IMR-90 (cell line): ENCODE measurements around the gene RER1. TPM values are rescaled to one million over a fixed set of nuclear protein-coding genes. Genes with fewer than 3 reads are reported as not detected.

Experiments
- ATAC-seq: fragments of 200-7000 bp; cut with Tn5 transposase; 2 replicates; pipeline ENCODE4 v1.9.1; 2020; ENCODE audit warnings: low read depth, mild to moderate bottlenecking, moderate library complexity
- BruUV-seq: library from RNA; stranded (reverse); fragments of 400-500 nt; replicated peaks from 2 replicates; lab custom pipeline; 2021; lab: Mats Ljungman, UMichigan
- CTCF ChIA-PET: fragments of 300-600 bp; formaldehyde crosslinking; extraction: SDS; loops from one replicate; lab custom pipeline; 2021; ENCODE audit warnings: antibody characterized with exemption; lab: Yijun Ruan, JAX
- POLR2A ChIA-PET: fragments of 300-600 bp; sonication (Branson Sonifier 250); formaldehyde crosslinking; loops from one replicate; lab custom pipeline; 2022; ENCODE audit warnings: antibody characterized with exemption; ENCODE audit not compliant: unreplicated experiment; lab: Charles Lee
- DNase-seq: peaks from one replicate; pipeline ENCODE4 v3.0.0; 2013
- H2AFZ ChIP-seq: replicated peaks from 2 replicates; pipeline ENCODE3; 2013; ENCODE audit warnings: low read length, mild to moderate bottlenecking; ENCODE audit not compliant: poor library complexity
- H2AK5ac ChIP-seq: 2 replicates; pipeline ENCODE4 v1.6.1; 2013; ENCODE audit warnings: low read depth, low read length, inconsistent platforms
- H2AK9ac ChIP-seq: replicated peaks from 2 replicates; pipeline ENCODE3; 2013; ENCODE audit warnings: mild to moderate bottlenecking, low read depth, low read length, moderate library complexity; ENCODE audit not compliant: poor library complexity
- H2BK120ac ChIP-seq: 2 replicates; pipeline ENCODE4 v1.6.1; 2013; ENCODE audit warnings: low read depth, low read length, inconsistent platforms
- H2BK15ac ChIP-seq: 3 replicates; pipeline ENCODE4 v1.6.1; 2013; ENCODE audit warnings: low read depth, low read length, inconsistent platforms
- H2BK20ac ChIP-seq: 2 replicates; pipeline ENCODE4 v1.6.1; 2013; ENCODE audit warnings: low read depth, mild to moderate bottlenecking, inconsistent platforms, low read length, moderate library complexity
- H2BK5ac ChIP-seq: 2 replicates; pipeline ENCODE4 v1.6.1; 2013; ENCODE audit warnings: mild to moderate bottlenecking, low read depth, low read length, inconsistent platforms; ENCODE audit not compliant: poor library complexity, severe bottlenecking
- H3K14ac ChIP-seq: replicated peaks from 2 replicates; pipeline ENCODE4 v1.6.1; 2013; ENCODE audit warnings: low read depth, low read length, inconsistent platforms
- H3K18ac ChIP-seq: 2 replicates; pipeline ENCODE4 v1.6.1; 2013; ENCODE audit warnings: low read depth, low read length, control low read depth
- H3K23ac ChIP-seq: 2 replicates; pipeline ENCODE4 v1.6.1; 2013; ENCODE audit warnings: low read depth, low read length, inconsistent platforms
- H3K27ac ChIP-seq: 2 replicates; pipeline ENCODE4 v1.5.1; 2013; ENCODE audit warnings: mild to moderate bottlenecking, control low read depth, low read length; ENCODE audit not compliant: insufficient read depth
- H3K27me3 ChIP-seq: 2 replicates; pipeline ENCODE4 v1.6.1; 2013; ENCODE audit warnings: low read length; ENCODE audit not compliant: control insufficient read depth, insufficient read depth
- H3K36me3 ChIP-seq: 2 replicates; pipeline ENCODE4 v1.6.1; 2013; ENCODE audit warnings: low read length, mixed read lengths; ENCODE audit not compliant: control insufficient read depth, insufficient read depth
- H3K4ac ChIP-seq: 2 replicates; pipeline ENCODE4 v1.6.1; 2013; ENCODE audit warnings: low read depth, low read length, inconsistent platforms
- H3K4me1 ChIP-seq: 2 replicates; pipeline ENCODE4 v1.6.1; 2013; ENCODE audit warnings: low read length, mixed read lengths; ENCODE audit not compliant: control insufficient read depth, insufficient read depth
- H3K4me2 ChIP-seq: 2 replicates; pipeline ENCODE4 v1.6.1; 2013; ENCODE audit warnings: low read depth, mild to moderate bottlenecking, control low read depth, low read length, moderate library complexity
- H3K4me3 ChIP-seq: 2 replicates; pipeline ENCODE4 v1.5.1; 2013; ENCODE audit warnings: low read depth, mild to moderate bottlenecking, control low read depth, low read length, moderate library complexity; ENCODE audit not compliant: insufficient read depth
- H3K56ac ChIP-seq: 2 replicates; pipeline ENCODE4 v1.6.1; 2013; ENCODE audit warnings: low read length, inconsistent platforms; ENCODE audit not compliant: insufficient read depth; ENCODE audit errors: extremely low read depth
- H3K79me1 ChIP-seq, 2 experiments: 2 replicates each; pipeline ENCODE4 v1.6.1; 2013; ENCODE audit warnings: low read length in 2 of 2, inconsistent platforms in 1 of 2, low read depth in 1 of 2
- H3K9ac ChIP-seq: 2 replicates; pipeline ENCODE4 v1.6.1; 2013; ENCODE audit warnings: low read depth, low read length, control low read depth
- H3K9me1 ChIP-seq: 2 replicates; pipeline ENCODE4 v1.6.1; 2013; ENCODE audit warnings: low read length, inconsistent platforms; ENCODE audit not compliant: insufficient read depth
- H3K9me3 ChIP-seq: 2 replicates; pipeline ENCODE4 v1.6.1; 2013; ENCODE audit warnings: low read length; ENCODE audit not compliant: control insufficient read depth, insufficient read depth
- H4K20me1 ChIP-seq: 2 replicates; pipeline ENCODE4 v1.6.1; 2013; ENCODE audit warnings: low read length, inconsistent platforms; ENCODE audit not compliant: insufficient read depth
- H4K5ac ChIP-seq: 2 replicates; pipeline ENCODE4 v1.6.1; 2013; ENCODE audit warnings: mild to moderate bottlenecking, low read depth, low read length, control low read depth
- H4K8ac ChIP-seq, 2 experiments: 2 replicates each; pipeline ENCODE4 v1.6.1; 2013; ENCODE audit warnings: low read depth in 2 of 2, low read length in 2 of 2, control low read depth in 1 of 2, inconsistent platforms in 1 of 2
- H4K91ac ChIP-seq: 2 replicates; pipeline ENCODE4 v1.6.1; 2013; ENCODE audit warnings: low read depth, low read length, inconsistent platforms; ENCODE audit not compliant: insufficient read depth
- BHLHE40 ChIP-seq: fragments of 150-350 bp; IDR thresholded peaks from 2 replicates; pipeline ENCODE4 v1.6.1; 2016; ENCODE audit warnings: mild to moderate bottlenecking, low read depth, low read length
- CEBPB ChIP-seq: IDR thresholded peaks from 2 replicates; pipeline ENCODE4 v1.6.1; 2012; ENCODE audit warnings: low read depth, low read length, improper control_type of control experiment
- CHD1 ChIP-seq: IDR thresholded peaks from 2 replicates; pipeline ENCODE4 v1.6.1; 2012; ENCODE audit warnings: low read depth, low read length, improper control_type of control experiment
- CTCF ChIP-seq: conservative IDR thresholded peaks from 2 replicates; pipeline ENCODE4 v1.5.1; 2012; ENCODE audit warnings: mild to moderate bottlenecking, low read depth, low read length, improper control_type of control experiment
- ELK1 ChIP-seq: fragments of 150-350 bp; IDR thresholded peaks from 2 replicates; pipeline ENCODE4 v1.6.1; 2016; ENCODE audit warnings: low read depth, mild to moderate bottlenecking, low read length, moderate library complexity, borderline replicate concordance
- FOS ChIP-seq: fragments of 150-350 bp; IDR thresholded peaks from 2 replicates; pipeline ENCODE4 v1.6.1; 2016; ENCODE audit warnings: low read depth, low read length
- MAFK ChIP-seq: IDR thresholded peaks from 2 replicates; pipeline ENCODE4 v1.6.1; 2012; ENCODE audit warnings: low read depth, low read length, improper control_type of control experiment
- MAZ ChIP-seq: IDR thresholded peaks from 2 replicates; pipeline ENCODE4 v1.6.1; 2012; ENCODE audit warnings: low read depth, mild to moderate bottlenecking, low read length, improper control_type of control experiment, moderate library complexity, borderline replicate concordance
- MXI1 ChIP-seq: IDR thresholded peaks from 2 replicates; pipeline ENCODE4 v1.6.1; 2012; ENCODE audit warnings: low read depth, mild to moderate bottlenecking, low read length, moderate library complexity, borderline replicate concordance
- NFE2L2 ChIP-seq: fragments of 150-350 bp; IDR thresholded peaks from 2 replicates; pipeline ENCODE4 v1.6.1; 2016; ENCODE audit warnings: low read depth, mild to moderate bottlenecking, low read length
- POLR2A ChIP-seq: IDR thresholded peaks from 2 replicates; pipeline ENCODE4 v1.6.1; 2012; ENCODE audit warnings: mild to moderate bottlenecking, low read depth, low read length
- RAD21 ChIP-seq: IDR thresholded peaks from 2 replicates; pipeline ENCODE4 v1.6.1; 2012; ENCODE audit warnings: low read length, improper control_type of control experiment
- RCOR1 ChIP-seq: IDR thresholded peaks from 2 replicates; pipeline ENCODE4 v1.6.1; 2012; ENCODE audit warnings: mild to moderate bottlenecking, low read length, improper control_type of control experiment; ENCODE audit not compliant: insufficient replicate concordance
- SMC3 ChIP-seq: fragments of 150-350 bp; IDR thresholded peaks from 2 replicates; pipeline ENCODE4 v1.6.1; 2016; ENCODE audit warnings: low read depth, mild to moderate bottlenecking, antibody characterized with exemption, low read length, moderate library complexity
- USF2 ChIP-seq: fragments of 150-350 bp; IDR thresholded peaks from 2 replicates; pipeline ENCODE4 v1.6.1; 2017; ENCODE audit warnings: mild to moderate bottlenecking, antibody characterized with exemption, low read length, low read depth
- WGBS, 2 experiments: methylation state at CpG; one replicate each; pipeline versions ENCODE4 v1.1.5 to v1.1.7; 2013; ENCODE audit warnings: missing lambda C conversion rate in 2 of 2; ENCODE audit not compliant: insufficient read length in 1 of 2; ENCODE audit errors: extremely low coverage in 2 of 2; 5-methylcytosine and 5-hydroxymethylcytosine counted together
- dilution Hi-C: fragments of 300-500 bp; cut with HindIII; formaldehyde crosslinking; loops from one replicate; pipeline ENCODE4 v1.14.3; 2018; ENCODE audit warnings: low sequenced_read_pairs; ENCODE audit not compliant: unreplicated experiment
- in situ Hi-C: fragments of 300-500 bp; cut with MboI; formaldehyde crosslinking; loops from 3 replicates; pipeline ENCODE4 v1.14.3; 2019; ENCODE audit warnings: low sequenced_read_pairs, inconsistent platforms, mixed read lengths
- intact Hi-C: fragments of 100-400 bp; cut with micrococcal nuclease; formaldehyde crosslinking; loops from 2 replicates; pipeline ENCODE4 v1.10.0; 2022
- polyA plus RNA-seq, 3 experiments: library from polyadenylated mRNA; depleted of rRNA; stranded (reverse); fragments of >200 nt; gene quantifications; 2 replicates each; pipeline ENCODE4 v1.2.3, GENCODE V29; 2012; ENCODE audit warnings: low replicate concordance in 1 of 3
- total RNA-seq: library from RNA; depleted of rRNA; stranded (reverse); fragments of >200 nt; gene quantifications from 2 replicates; pipeline ENCODE4 v1.2.3, GENCODE V29; 2012

The RER1 gene
- total and polyA plus RNA-seq, 2 of the 4 experiments (the other 2 are of a cell fraction) = 47.1 to 240 TPM

GRCh38 chr1:2422523-2422922 lies 30.9 kb downstream of the RER1 start:
- H3K27ac ChIP-seq = no peak overlapping the region
- H2AFZ ChIP-seq = no peak overlapping the region
- H2BK120ac ChIP-seq = no peak overlapping the region
- POLR2A ChIA-PET = no interaction called here
- no peak overlapping the region for H3K4me2 ChIP-seq
- no peak overlapping the region for H2AK9ac ChIP-seq
- no peak overlapping the region for H4K91ac ChIP-seq
- in situ Hi-C loops (loop anchor here (25.0 kb wide), 1 partner anchor 890 kb away; no protein-coding TSS in a partner anchor), intact Hi-C loops (no loop called here), dilution Hi-C loops (no loop called here)
- no peaks in the 10 kb centered on the region for H3K36me3 ChIP-seq
- CTCF ChIA-PET = no interaction called here
- no peak for ATAC-seq
- no peaks in the 10 kb centered on the region for H3K4me1 ChIP-seq
- no peak overlapping the region for H3K23ac ChIP-seq
- no peaks in the 10 kb centered on the region for H3K79me1 ChIP-seq
- no peak overlapping the region for H2BK20ac ChIP-seq
- no peak for TF ChIP-seq RAD21
- TF ChIP-seq NFE2L2 = no peak
- TF ChIP-seq BHLHE40 = no peak
- TF ChIP-seq MAFK = no peak
- TF ChIP-seq SMC3 = no peak
- no peak for TF ChIP-seq MAZ
- TF ChIP-seq CHD1 = no peak
- TF ChIP-seq FOS = no peak
- no peak for TF ChIP-seq RCOR1
- no peak for TF ChIP-seq ELK1
- TF ChIP-seq POLR2A = no peak
- TF ChIP-seq MXI1 = no peak
- TF ChIP-seq CEBPB = no peak
- TF ChIP-seq CTCF = no peak
- no peak for TF ChIP-seq USF2
- DNase-seq = no peak
- no peak overlapping the region for H4K5ac ChIP-seq
- no peak overlapping the region for H3K56ac ChIP-seq
- H3K4ac ChIP-seq = no peak overlapping the region
- H4K8ac ChIP-seq = no peak overlapping the region
- H2BK5ac ChIP-seq = no peak overlapping the region
- no peak overlapping the region for H3K18ac ChIP-seq
- no peak overlapping the region for H2BK15ac ChIP-seq
- no CpG with 5 or more reads among the region's 4 CpGs for WGBS, 2 experiments
- H3K27me3 ChIP-seq = peaks cover 10% of the 10 kb centered on the region; the same call in 1 of the 2 replicates
- H4K20me1 ChIP-seq = no peaks in the 10 kb centered on the region
- H3K9me1 ChIP-seq = no peaks in the 10 kb centered on the region
- no TSS peak for BruUV-seq
- no peak overlapping the region for H3K4me3 ChIP-seq
- peaks cover 6% of the 10 kb centered on the region for H3K9me3 ChIP-seq
- no peak overlapping the region for H2AK5ac ChIP-seq
- no peak overlapping the region for H3K9ac ChIP-seq
- H3K14ac ChIP-seq = no peak overlapping the region
